ENCODE measurements around the gene WDR91.
A peak's percentile ranks its signal among the peaks of the same experiment; 100 is the strongest.

The WDR91 gene

DNA sequence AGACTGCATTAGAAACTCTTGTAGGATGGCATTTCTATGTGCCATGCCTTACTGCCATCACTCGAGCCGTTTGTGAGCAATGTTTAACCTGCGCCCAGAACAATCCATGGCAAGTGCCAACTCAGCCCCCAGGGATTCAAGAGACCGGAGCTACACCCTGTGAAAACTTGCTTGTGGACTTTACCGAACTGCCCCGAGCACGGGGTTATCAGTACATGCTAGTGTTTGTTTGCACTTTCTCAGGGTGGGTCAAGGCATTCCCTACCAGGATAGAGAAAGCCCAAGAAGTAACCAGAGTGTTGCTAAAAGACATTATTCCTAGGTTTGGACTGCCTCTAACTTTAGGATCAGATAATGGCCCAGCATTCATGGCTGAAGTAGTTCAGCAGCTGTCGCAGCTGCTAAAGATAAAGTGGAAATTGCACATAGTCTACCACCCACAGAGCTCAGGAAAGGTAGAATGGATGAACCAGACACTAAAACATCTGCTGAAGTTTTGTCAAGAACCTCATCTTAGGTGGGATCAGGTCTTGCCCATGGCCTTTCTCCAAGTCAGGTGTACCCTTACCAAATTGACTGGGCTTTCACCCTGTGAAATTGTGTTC lies 31.9 kb downstream of the WDR91 start:
- Histone ChIP-seq H3K18ac (ENCODE audit: low read length) (peak overlapping the region; percentile 11), H3K36me3 (replicated peaks in 1 of 2; ENCODE audit: control insufficient read depth in 2 of 2, insufficient read depth in 2 of 2, low read length in 2 of 2) (peaks cover 0 to 11% of the 10 kb centered on the region in 2 donors)
- DNase-seq (ENCODE audit: low spot score): no peak

DNA sequence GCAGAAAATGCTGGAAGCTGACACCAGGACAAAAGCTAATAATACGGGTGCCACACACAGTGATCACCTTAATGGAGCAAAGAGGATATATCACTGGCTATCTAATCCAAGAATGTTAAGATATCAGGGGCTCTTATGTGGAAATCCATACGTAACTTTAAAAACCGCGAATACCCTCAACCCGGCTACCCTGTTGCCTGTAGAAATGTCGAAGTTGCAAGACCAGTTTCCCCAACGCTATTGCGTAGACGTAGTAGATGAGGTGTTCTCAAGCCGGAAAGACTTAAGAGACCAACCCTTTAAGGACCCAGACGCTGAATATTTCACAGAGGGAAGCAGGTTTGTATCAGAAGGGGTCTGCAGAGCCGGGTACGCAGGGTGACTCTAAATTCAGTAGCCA lies 33.0 kb downstream of the WDR91 start:
- H3K4me3 ChIP-seq (ENCODE audit: low read length in 2 of 2): no peak overlapping the region
- WGBS, 2 donors (ENCODE audit: extremely low coverage in 2 of 2, insufficient read length in 2 of 2, insufficient replicate concordance in 1 of 2): no CpG with 5 or more reads among the region's 13 CpGs
- H3K18ac ChIP-seq (ENCODE audit: low read length): no peak overlapping the region

More for the DNA sequence above, 31.9 kb downstream of the WDR91 start:
- H3K27me3 ChIP-seq (ENCODE audit: control insufficient read depth in 3 of 3, insufficient read depth in 3 of 3, low read depth in 1 of 3, low read length in 3 of 3): no peaks in the 10 kb centered on the region
- no peak overlapping the region for H4K8ac ChIP-seq (ENCODE audit: low read depth, low read length)
- H2BK120ac ChIP-seq (ENCODE audit: low read depth, low read length): no peak overlapping the region
- peaks cover 3 to 11% of the 10 kb centered on the region in 2 donors for H3K4me1 ChIP-seq (ENCODE audit: control insufficient read depth in 2 of 2, insufficient read depth in 1 of 2, low read depth in 1 of 2, low read length in 2 of 2)
- H2AK5ac ChIP-seq (ENCODE audit: low read depth, low read length): no peak overlapping the region
- H2BK5ac ChIP-seq (ENCODE audit: low read length): no peak overlapping the region
- H4K91ac ChIP-seq (ENCODE audit: low read depth, low read length, poor library complexity): no peak overlapping the region
- no peak overlapping the region for H2BK12ac ChIP-seq (ENCODE audit: low read length)
- no peak overlapping the region for H3K4me2 ChIP-seq (ENCODE audit: insufficient read depth, low read length, poor library complexity, severe bottlenecking)
- no peak overlapping the region for H3K23ac ChIP-seq (ENCODE audit: low read depth, low read length, poor library complexity)
- no CpG with 5 or more reads among the region's 8 CpGs for WGBS, 2 donors (ENCODE audit: extremely low coverage in 2 of 2, insufficient read length in 2 of 2, insufficient replicate concordance in 1 of 2)
- no peak overlapping the region for H3K27ac ChIP-seq (replicated peaks; ENCODE audit: low read length)
- peaks cover 14 to 16% of the 10 kb centered on the region in 2 donors for H3K9me3 ChIP-seq (replicated peaks in 1 of 2; ENCODE audit: control insufficient read depth in 2 of 2, insufficient read depth in 1 of 2, low read depth in 1 of 2, low read length in 2 of 2)
- H3K79me1 ChIP-seq (ENCODE audit: low read depth, low read length): no peaks in the 10 kb centered on the region
- no peak overlapping the region for H2AFZ ChIP-seq (ENCODE audit: low read length)
- no peak overlapping the region for H3K14ac ChIP-seq (ENCODE audit: low read length)
- H3K9ac ChIP-seq (ENCODE audit: low read depth, low read length, poor library complexity): no peak overlapping the region
- H2BK15ac ChIP-seq (ENCODE audit: low read length): no peak overlapping the region
- H3K4ac ChIP-seq (ENCODE audit: low read length): no peak overlapping the region
- no peak overlapping the region for H3K4me3 ChIP-seq (ENCODE audit: low read length in 2 of 2)

DNA sequence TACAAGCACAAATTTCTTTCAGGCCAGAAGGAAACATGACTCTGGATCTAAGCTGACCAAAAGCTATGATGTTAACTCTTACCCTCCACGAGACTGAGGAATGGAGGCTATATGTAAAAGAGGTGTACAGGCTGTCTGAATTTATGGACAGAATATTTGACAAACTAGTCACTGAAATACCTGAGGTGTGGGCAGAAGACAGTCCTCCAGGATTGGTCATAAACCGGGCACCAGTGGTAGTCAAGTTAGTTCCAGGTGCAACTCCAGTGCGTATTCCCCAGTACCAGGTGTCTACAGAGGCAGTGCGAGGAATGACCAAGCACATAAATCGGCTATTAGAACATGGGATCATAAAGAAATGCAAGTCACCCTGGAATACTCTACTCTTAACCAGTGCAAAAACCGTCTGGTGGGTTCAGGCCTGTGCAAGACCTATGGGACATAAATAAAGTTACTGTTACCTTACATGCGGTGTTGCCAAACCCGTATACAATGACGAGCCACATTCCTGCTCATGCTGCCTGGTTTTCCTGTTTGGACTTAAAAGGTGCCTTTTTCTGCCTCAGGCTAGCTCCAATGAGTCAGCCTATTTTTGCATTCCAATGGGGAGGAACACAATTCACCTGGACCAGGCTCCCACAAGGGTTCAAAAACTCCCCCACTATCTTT lies 34.2 kb downstream of the WDR91 start:
- no peak overlapping the region for H3K4me2 ChIP-seq (ENCODE audit: insufficient read depth, low read length, poor library complexity, severe bottlenecking)
- H3K18ac ChIP-seq (ENCODE audit: low read length): no peak overlapping the region
- no peaks in the 10 kb centered on the region for H3K36me3 ChIP-seq (replicated peaks in 1 of 2; ENCODE audit: control insufficient read depth in 2 of 2, insufficient read depth in 2 of 2, low read length in 2 of 2)
- no peak overlapping the region for H3K4ac ChIP-seq (ENCODE audit: low read length)
- no peak overlapping the region for H3K14ac ChIP-seq (ENCODE audit: low read length)
- H4K91ac ChIP-seq (ENCODE audit: low read depth, low read length, poor library complexity): no peak overlapping the region
- no peaks in the 10 kb centered on the region for H3K27me3 ChIP-seq (ENCODE audit: control insufficient read depth in 3 of 3, insufficient read depth in 3 of 3, low read depth in 1 of 3, low read length in 3 of 3)
- no peak overlapping the region for H3K9ac ChIP-seq (ENCODE audit: low read depth, low read length, poor library complexity)
- H3K27ac ChIP-seq (replicated peaks; ENCODE audit: low read length): no peak overlapping the region
- no peak overlapping the region for H2BK120ac ChIP-seq (ENCODE audit: low read depth, low read length)
- no peak overlapping the region for H2BK15ac ChIP-seq (ENCODE audit: low read length)
- no peaks in the 10 kb centered on the region for H3K79me1 ChIP-seq (ENCODE audit: low read depth, low read length)
- H2AK5ac ChIP-seq (ENCODE audit: low read depth, low read length): no peak overlapping the region
- no peak overlapping the region for H3K23ac ChIP-seq (ENCODE audit: low read depth, low read length, poor library complexity)
- H3K4me3 ChIP-seq (ENCODE audit: low read length in 2 of 2): no peak overlapping the region
- H2AFZ ChIP-seq (ENCODE audit: low read length): no peak overlapping the region
- peaks cover 3 to 11% of the 10 kb centered on the region in 2 donors for H3K4me1 ChIP-seq (ENCODE audit: control insufficient read depth in 2 of 2, insufficient read depth in 1 of 2, low read depth in 1 of 2, low read length in 2 of 2)
- no peak overlapping the region for H2BK5ac ChIP-seq (ENCODE audit: low read length)
- no CpG with 5 or more reads among the region's 9 CpGs for WGBS, 2 donors (ENCODE audit: extremely low coverage in 2 of 2, insufficient read length in 2 of 2, insufficient replicate concordance in 1 of 2)
- H3K9me3 ChIP-seq (replicated peaks in 1 of 2; ENCODE audit: control insufficient read depth in 2 of 2, insufficient read depth in 1 of 2, low read depth in 1 of 2, low read length in 2 of 2): peaks cover 10 to 14% of the 10 kb centered on the region in 2 donors
- H2BK12ac ChIP-seq (ENCODE audit: low read length): no peak overlapping the region
- no peak for DNase-seq (ENCODE audit: low spot score)
- no peak overlapping the region for H4K8ac ChIP-seq (ENCODE audit: low read depth, low read length)

More for the DNA sequence above, 33.0 kb downstream of the WDR91 start:
- Histone ChIP-seq H2AK5ac (ENCODE audit: low read depth, low read length) (no peak overlapping the region), H3K27ac (replicated peaks; ENCODE audit: low read length) (no peak overlapping the region), H3K4ac (ENCODE audit: low read length) (no peak overlapping the region), H3K79me1 (ENCODE audit: low read depth, low read length) (no peaks in the 10 kb centered on the region), H3K36me3 (replicated peaks in 1 of 2; ENCODE audit: control insufficient read depth in 2 of 2, insufficient read depth in 2 of 2, low read length in 2 of 2) (peaks cover 0 to 1% of the 10 kb centered on the region in 2 donors), H3K9me3 (replicated peaks in 1 of 2; ENCODE audit: control insufficient read depth in 2 of 2, insufficient read depth in 1 of 2, low read depth in 1 of 2, low read length in 2 of 2) (peaks cover 13 to 16% of the 10 kb centered on the region in 2 donors), H3K9ac (ENCODE audit: low read depth, low read length, poor library complexity) (no peak overlapping the region), H2BK12ac (ENCODE audit: low read length) (no peak overlapping the region), H2AFZ (ENCODE audit: low read length) (no peak overlapping the region), H3K23ac (ENCODE audit: low read depth, low read length, poor library complexity) (no peak overlapping the region), H2BK5ac (ENCODE audit: low read length) (no peak overlapping the region), H2BK15ac (ENCODE audit: low read length) (no peak overlapping the region), H3K27me3 (ENCODE audit: control insufficient read depth in 3 of 3, insufficient read depth in 3 of 3, low read depth in 1 of 3, low read length in 3 of 3) (no peaks in the 10 kb centered on the region), H4K8ac (ENCODE audit: low read depth, low read length) (no peak overlapping the region), H2BK120ac (ENCODE audit: low read depth, low read length) (no peak overlapping the region), H4K91ac (ENCODE audit: low read depth, low read length, poor library complexity) (no peak overlapping the region), H3K4me2 (ENCODE audit: insufficient read depth, low read length, poor library complexity, severe bottlenecking) (no peak overlapping the region), H3K4me1 (ENCODE audit: control insufficient read depth in 2 of 2, insufficient read depth in 1 of 2, low read depth in 1 of 2, low read length in 2 of 2) (peaks cover 3 to 11% of the 10 kb centered on the region in 2 donors), H3K14ac (ENCODE audit: low read length) (no peak overlapping the region)
- DNase-seq (ENCODE audit: low spot score): no peak

- Histone ChIP-seq H2AK5ac (ENCODE audit: low read depth, low read length) (no peak overlapping the region), H3K23ac (ENCODE audit: low read depth, low read length, poor library complexity) (no peak overlapping the region), H3K4me3 (ENCODE audit: low read length in 2 of 2) (no peak overlapping the region), H3K4me1 (ENCODE audit: control insufficient read depth in 2 of 2, insufficient read depth in 1 of 2, low read depth in 1 of 2, low read length in 2 of 2) (peaks cover 11% of the 10 kb centered on the region in 2 donors), H2BK5ac (ENCODE audit: low read length) (no peak overlapping the region), H2BK120ac (ENCODE audit: low read depth, low read length) (no peak overlapping the region), H3K27me3 (ENCODE audit: control insufficient read depth in 3 of 3, insufficient read depth in 3 of 3, low read depth in 1 of 3, low read length in 3 of 3) (no peaks in the 10 kb centered on the region), H4K8ac (ENCODE audit: low read depth, low read length) (no peak overlapping the region), H3K4ac (ENCODE audit: low read length) (no peak overlapping the region), H3K27ac (replicated peaks; ENCODE audit: low read length) (no peak overlapping the region), H3K9ac (ENCODE audit: low read depth, low read length, poor library complexity) (no peak overlapping the region), H3K36me3 (replicated peaks in 1 of 2; ENCODE audit: control insufficient read depth in 2 of 2, insufficient read depth in 2 of 2, low read length in 2 of 2) (no peaks in the 10 kb centered on the region), H3K4me2 (ENCODE audit: insufficient read depth, low read length, poor library complexity, severe bottlenecking) (no peak overlapping the region), H2BK15ac (ENCODE audit: low read length) (no peak overlapping the region), H3K18ac (ENCODE audit: low read length) (no peak overlapping the region), H4K91ac (ENCODE audit: low read depth, low read length, poor library complexity) (no peak overlapping the region), H3K9me3 (replicated peaks in 1 of 2; ENCODE audit: control insufficient read depth in 2 of 2, insufficient read depth in 1 of 2, low read depth in 1 of 2, low read length in 2 of 2) (peaks cover 2 to 4% of the 10 kb centered on the region in 2 donors), H2BK12ac (ENCODE audit: low read length) (no peak overlapping the region), H3K79me1 (ENCODE audit: low read depth, low read length) (no peaks in the 10 kb centered on the region), H2AFZ (ENCODE audit: low read length) (no peak overlapping the region), H3K14ac (ENCODE audit: low read length) (no peak overlapping the region)
- DNase-seq (ENCODE audit: low spot score): no peak
- WGBS, 2 donors (ENCODE audit: extremely low coverage in 2 of 2, insufficient read length in 2 of 2, insufficient replicate concordance in 1 of 2): no CpG with 5 or more reads among the region's 6 CpGs
These were observed 35.4 kb downstream of the WDR91 start for GRCh38 chr7:135175931-135176330.
